Endometrium (tissue), 2 donors: ENCODE measurements around the gene IL27RA.

ENCODE experiments used
- FAIRE-seq: peaks from 2 replicates; lab custom pipeline; 2012; peaks lifted over from hg19 to GRCh38; lab: Jason Lieb, UNC
- donor health status: control.
- donor health status: control.

IL27RA gene

DNA sequence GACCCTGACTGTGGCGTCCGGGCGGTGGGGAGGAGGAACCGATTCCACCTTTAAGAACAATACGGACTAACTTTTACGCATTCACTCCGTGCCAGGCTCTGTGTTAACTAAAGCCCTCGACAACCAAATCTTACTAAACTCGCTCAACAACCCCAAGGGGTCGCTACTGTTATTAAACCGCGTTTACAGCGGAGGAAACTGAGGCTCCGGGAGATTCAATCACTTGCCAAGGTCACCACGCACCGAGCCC, 57.8 kb downstream of the IL27RA start:
- no peak for FAIRE-seq

DNA sequence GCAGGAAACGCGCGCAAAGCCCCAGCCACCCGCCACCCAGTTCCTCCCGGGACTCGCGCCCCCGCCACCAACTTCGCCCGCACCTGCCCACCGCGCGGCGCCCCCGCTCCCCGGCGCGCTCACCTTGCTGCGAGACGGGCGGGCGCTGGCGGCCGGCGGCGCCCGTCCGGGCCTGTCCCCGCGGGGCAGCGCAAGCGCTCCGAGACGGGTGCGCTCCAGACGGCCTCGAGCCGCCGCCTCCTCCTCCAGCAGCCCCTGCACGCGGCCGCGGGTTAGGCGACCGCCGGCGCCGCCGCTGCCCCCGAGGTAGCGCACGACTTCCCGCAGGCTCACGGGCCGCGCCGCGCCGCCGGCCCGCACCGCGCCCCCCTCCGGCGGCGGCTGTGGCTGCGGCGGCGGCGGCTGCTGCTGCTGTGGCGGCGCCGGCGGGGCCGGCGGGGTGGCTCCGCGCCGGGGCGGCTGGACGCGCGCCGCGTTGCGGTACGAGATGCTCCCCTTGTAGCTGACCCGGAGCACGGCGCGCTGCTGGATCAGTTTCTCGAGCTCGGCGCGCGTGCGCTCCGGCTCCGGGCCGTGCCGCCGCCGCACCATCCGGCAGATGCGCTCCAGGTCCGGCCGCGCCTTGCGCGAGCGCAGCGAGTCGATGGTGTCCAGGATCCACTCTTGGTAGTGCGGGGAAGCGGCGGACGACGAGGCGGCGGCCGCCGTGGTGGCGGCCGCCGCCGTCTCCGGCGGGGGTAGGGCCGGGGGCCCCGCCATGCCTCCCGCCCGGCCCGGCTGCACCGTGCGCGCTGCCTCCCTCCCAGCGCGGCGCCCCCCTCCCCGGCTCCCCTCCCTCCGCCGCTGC, 58.3 kb downstream of the IL27RA start:
- no peak for FAIRE-seq

DNA sequence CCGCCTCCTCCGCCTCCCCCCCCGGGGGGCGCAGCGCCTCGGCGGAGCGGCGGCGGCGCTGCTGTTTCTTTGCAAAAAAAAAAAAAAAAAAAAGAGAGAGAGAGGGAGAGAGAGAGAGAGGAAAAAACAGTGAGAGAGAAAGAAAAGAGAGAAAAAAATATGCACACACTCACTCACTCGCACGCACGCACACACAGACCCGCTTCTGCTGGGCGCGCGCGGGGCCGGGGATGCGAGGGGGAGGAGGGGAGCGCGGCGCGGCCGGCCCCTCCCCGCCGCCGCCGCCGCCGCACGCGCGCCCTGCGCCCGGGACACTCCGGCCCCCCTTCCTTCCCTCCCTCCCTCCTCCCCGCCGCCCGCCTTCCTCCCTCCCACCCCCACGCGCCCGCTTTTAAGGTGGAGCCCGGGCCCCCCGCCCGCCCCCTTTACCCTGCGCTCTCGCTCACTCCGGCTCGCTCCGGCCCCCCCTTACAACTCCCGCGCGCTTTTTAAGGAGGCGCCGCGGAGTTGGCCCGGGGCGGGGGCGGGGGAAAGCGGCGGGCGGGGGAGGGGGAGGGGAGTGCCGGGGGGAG, 59.0 kb downstream of the IL27RA start, which contains the start of gene SAMD1:
Gene SAMD1, minus strand, starts transcription at position 243 of the 572 bp plus-strand sequence.
- no peak for FAIRE-seq

DNA sequence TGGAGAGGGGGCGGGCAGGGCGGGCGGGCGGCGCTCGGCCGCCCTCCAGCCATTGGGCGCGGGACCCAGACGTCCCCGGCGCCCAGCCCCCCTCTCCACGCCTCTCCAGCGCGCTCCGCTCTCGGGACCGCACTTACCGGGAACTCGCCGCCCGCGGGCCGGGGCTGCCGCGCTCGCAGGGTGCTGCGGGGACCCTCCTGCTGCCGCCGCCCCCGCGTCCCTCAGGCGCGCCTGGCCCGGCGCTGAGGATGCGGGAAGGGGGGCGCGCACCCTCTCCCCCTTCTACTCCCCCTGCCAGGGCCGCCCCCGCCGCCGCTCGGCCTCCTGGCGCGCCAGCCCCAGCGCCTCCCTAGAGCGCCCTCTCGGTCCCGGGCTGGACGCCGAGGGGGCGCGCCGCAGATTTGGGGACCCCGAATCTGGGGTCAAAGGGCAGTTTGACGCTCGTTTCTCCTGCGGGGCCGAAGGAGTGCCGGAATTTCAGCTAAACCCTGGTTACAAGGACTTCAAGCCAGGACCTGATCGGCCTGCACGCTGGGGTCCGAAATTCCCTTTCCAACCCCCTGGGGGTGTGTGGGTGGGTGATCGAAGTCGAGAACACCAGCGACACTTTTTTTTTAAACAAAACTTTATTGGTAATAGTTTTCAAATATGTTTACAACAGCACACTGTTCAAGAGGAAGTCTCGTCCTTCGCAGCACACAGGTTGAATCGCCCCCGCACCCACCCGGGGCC, 59.7 kb downstream of the IL27RA start:
- no peak for FAIRE-seq

DNA sequence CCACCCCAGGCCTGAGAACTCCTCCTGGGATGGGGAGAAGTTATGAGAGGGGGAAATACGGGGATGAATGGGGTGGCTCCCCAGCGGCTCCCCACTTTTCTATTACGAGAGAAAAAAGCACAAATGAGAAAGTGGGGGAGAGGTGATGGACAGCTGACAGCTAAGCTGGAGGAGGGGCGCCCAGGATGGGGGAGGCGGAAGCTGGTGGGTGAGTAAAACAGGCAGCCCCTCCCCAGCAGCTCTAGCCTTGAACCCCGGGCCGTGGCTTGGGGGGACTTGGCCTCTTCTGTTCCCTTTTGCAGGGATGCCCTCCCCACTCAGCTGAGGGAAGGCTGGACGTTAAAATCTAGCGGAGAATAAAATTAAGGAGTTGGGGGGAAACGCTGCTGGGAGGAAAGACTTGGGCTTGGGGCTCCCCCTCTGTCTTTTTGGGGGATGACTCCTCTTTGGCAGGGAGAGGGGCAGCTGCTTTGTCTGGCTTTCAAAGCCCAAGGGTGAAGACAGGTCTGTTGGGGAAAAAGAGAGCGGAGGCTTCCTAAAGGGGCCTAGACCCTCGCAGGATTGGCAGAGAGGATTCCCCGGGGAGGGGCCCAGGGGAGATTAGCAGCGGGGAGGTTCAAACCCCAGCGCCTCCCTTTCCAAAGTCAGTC, 60.4 kb downstream of the IL27RA start:
- FAIRE-seq = no peak

DNA sequence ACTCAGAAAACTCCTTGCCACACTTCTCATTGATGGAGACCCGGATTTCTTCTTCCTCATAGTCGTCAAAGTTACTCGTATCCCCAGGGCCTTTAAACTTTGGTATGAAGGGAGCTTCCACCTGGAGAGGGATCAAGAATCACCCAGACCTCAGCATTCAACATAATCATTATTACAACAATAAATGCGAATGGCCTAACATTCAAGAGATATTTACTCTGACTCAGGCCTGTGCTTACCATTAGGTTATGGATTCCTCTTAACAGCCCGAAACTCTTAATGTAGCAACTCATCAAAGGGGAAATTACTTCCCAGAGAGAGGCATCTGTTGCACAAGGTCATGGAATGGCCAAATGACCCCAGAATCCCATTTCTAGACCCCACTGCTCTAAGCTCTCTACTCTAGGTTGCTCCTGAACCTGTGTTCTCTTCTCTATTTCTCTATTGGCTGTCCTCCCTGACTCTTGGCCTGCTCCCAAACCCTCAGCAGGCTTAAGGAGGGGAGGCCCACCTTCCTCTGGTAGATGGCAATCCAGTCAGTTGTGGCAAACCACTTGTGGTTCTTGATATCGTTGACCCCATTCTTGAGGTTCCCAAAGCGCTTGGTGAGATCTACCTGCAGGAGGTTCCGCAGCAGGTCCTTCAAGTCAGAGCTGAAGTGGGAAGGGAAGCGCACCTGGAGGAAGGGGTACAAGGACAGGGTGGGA, 61.7 kb downstream of the IL27RA start:
- no peak for FAIRE-seq

DNA sequence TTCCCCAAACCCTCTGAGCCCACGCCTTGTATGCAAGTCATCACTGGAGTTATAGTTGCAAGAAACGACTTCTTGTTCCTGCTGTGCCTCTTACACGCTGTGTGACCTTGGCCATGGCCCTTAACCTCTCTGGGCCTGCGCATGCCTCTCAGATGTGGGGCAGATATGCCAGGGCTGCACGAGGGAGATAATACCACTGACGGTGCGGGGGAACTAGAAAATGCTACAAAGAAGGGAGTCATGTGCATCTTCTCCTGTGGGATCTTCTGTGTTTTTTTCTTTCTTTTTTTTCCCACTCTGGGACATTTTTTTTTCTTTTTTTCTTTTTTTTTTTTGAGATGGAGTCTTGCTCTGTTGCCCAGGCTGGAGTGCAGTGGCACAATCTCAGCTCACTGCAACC, 63.3 kb downstream of the IL27RA start:
- no peak for FAIRE-seq

DNA sequence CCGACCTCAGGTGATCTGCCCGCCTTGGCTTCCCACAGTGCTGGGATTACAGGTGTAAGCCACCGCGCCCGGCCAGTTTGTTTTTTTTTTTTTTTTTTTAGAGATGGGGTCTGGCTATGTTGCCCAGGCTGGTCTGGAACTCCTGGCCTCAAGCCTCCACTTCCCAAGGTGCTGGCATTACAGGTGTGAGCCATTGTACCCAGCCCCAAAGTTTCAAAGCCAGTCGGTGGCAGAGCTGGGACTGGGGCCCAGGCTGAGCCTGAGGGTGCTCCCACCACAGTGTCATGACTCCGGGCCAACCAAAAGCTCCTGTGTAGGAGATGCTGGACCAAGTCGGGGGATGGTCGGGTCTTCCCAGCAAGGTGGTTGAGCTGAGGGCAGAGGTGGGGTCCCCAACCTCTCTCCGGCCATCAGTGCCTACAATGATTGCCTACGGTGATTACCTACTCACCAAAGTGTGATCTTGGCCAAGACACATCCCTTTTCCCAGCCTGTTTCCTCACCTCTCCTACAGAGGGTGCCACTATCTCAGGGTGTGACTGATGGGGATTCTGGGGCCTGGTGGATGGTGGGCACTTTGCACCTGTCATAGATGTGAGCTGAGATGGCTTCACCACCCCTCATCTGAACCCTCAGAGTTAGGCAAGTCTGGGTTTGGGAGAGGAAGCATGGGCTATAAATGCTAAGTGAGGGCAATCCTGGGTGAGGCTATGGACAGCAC, 64.9 kb downstream of the IL27RA start:
- no peak for FAIRE-seq

DNA sequence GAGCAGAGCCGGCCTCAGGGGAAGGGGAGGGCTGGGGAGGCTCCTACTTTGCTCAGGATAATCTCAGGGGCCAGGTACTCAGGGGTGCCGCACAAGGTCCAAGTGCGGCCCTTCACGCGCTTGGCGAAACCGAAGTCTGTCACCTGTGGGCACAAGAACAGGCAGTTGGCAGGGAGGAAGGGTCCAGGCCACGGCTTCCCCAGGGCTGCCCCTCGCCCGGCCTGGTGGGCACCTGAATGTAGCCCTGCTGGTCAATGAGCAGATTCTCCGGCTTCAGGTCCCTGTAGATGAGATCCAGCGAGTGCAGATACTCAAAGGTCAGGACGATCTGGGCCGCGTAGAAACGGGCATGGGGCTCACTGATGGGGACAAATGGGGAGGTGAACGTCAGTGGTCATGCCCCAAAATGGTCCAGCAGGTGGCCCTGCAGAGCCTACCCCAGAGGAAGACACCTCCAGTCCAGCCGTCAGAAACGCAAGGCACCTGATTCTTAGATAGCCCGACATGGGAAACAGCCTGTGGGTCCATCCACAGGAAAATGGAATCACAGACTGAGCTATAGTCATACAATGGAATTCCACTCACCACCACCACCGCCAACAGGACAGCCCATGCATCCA, 66.1 kb downstream of the IL27RA start:
- no peak for FAIRE-seq

DNA sequence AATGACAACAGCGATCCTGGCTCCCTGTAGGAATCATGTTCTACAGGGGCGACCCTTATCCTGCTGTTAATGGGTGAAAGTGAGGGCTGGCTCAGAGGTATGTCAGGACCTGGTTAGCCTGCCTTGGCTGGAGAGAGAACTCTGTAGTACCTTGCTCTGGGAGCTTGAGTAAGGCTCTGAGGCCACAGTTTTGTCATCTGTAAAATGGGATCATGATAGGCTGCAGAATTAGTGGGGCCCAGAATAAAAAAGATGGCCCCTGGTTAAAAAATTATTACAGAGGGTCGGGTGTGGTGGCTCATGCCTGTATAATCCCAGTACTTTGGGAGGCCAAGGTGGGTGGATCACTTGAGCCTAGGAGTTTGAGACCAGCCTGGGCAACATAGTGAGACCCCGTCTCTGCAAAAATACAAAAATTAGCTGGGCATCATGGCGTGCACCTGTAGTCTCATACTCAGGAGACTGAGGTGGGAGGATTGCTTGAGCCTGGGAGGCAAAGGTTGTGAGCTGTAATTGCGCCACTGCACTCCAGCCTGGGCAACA, 69.5 kb downstream of the IL27RA start:
- FAIRE-seq = no peak

DNA sequence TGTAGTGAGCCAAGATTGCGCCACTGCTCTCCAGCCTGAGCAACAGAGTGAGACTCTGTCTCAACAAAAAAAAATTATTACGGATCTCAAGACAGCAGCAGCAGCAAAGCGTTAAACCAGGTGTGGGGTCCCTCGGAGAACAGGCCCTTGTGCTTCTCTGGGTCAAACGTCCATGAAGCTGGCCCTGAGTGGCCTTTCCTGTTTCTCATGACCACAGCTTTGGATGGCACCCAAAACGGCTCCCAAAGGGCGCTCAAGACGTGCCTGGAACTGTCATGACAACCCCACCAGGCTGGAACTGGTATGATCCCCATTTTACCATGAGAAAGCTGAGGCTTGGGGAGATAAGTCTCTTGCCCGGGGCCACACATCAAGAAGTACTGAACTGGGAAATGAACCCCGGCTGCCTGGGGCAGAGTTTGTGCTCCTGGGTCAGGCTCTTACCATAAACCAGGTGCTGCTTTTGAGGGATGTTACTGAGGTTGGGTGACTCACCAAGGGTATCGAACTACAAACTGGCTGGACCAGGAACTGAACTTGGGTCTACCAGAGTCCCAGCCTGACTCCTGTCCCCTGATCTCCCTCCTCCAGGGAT, 70.6 kb downstream of the IL27RA start:
- FAIRE-seq = no peak

DNA sequence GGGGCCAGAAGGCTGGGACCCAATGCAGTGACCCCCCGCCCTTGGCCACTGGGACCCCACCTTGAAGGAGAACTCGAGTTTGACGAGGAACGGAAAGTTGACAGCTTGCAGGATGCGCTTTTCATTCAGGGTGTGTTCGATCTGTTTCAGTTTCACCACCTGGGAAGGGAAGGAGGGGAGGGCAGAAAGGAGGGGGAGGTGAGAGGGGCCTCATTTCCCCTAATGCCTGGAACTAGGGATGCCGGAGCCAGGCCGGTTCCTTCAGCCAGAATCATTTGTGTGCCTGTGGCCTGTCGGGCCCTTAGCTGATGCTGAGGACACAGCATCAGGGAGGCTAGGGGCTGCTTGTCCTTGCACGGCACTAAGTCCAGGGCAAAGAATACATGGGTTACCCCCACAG, 71.2 kb downstream of the IL27RA start:
- no peak for FAIRE-seq
